Panc1 (cell line): Measurements from ENCODE around the gene SLC34A1.

Experiments
- SIN3A ChIP-seq: IDR thresholded peaks from 2 replicates; pipeline ENCODE4 v1.6.1; 2012; ENCODE audit warnings: low read depth, mild to moderate bottlenecking, low read length, moderate library complexity, borderline replicate concordance; ENCODE audit not compliant: insufficient read depth
- TF ChIP-seq, protein P1 (sequence below), 2 experiments: IDR thresholded peaks; 2 replicates each; pipeline ENCODE4 v1.6.1; 2011 to 2012; ENCODE audit warnings: low read depth in 2 of 2, control low read depth in 1 of 2, low read length in 1 of 2, mild to moderate bottlenecking in 1 of 2, moderate library complexity in 1 of 2; ENCODE audit not compliant: insufficient read depth in 1 of 2
- TF ChIP-seq, protein P2 (sequence below): fragments of 450-650 bp; IDR thresholded peaks from 2 replicates; pipeline ENCODE4 v1.5.1; 2017; ENCODE audit warnings: mild to moderate bottlenecking

DNA sequence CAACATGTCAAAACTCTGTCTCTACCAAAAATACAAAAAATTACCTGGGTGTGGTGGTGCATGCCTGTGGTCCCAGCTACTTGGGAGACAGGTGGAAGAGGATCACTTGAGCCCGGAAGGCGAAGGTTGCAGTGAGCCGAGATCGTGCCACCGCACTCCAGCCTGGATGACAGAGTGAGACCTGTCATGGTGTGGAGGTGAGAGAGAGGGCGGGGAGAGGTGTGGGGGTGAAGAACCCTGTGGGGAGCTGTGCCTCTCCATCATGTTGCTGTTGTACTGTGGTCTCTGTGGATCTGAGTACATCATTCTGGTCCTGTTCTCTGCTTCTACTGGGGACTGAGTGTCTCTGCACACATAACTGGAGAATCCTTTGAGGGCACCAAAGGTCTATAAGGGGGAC, 11.3 kb upstream of the SLC34A1 start:
- TF ChIP-seq, protein P1, sequence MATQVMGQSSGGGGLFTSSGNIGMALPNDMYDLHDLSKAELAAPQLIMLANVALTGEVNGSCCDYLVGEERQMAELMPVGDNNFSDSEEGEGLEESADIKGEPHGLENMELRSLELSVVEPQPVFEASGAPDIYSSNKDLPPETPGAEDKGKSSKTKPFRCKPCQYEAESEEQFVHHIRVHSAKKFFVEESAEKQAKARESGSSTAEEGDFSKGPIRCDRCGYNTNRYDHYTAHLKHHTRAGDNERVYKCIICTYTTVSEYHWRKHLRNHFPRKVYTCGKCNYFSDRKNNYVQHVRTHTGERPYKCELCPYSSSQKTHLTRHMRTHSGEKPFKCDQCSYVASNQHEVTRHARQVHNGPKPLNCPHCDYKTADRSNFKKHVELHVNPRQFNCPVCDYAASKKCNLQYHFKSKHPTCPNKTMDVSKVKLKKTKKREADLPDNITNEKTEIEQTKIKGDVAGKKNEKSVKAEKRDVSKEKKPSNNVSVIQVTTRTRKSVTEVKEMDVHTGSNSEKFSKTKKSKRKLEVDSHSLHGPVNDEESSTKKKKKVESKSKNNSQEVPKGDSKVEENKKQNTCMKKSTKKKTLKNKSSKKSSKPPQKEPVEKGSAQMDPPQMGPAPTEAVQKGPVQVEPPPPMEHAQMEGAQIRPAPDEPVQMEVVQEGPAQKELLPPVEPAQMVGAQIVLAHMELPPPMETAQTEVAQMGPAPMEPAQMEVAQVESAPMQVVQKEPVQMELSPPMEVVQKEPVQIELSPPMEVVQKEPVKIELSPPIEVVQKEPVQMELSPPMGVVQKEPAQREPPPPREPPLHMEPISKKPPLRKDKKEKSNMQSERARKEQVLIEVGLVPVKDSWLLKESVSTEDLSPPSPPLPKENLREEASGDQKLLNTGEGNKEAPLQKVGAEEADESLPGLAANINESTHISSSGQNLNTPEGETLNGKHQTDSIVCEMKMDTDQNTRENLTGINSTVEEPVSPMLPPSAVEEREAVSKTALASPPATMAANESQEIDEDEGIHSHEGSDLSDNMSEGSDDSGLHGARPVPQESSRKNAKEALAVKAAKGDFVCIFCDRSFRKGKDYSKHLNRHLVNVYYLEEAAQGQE (IDR thresholded peaks at IDR 0.05; ENCODE audit: insufficient read depth in 1 of 2, low read depth in 2 of 2, low read length in 1 of 2): no peak
- TF ChIP-seq, protein P2, sequence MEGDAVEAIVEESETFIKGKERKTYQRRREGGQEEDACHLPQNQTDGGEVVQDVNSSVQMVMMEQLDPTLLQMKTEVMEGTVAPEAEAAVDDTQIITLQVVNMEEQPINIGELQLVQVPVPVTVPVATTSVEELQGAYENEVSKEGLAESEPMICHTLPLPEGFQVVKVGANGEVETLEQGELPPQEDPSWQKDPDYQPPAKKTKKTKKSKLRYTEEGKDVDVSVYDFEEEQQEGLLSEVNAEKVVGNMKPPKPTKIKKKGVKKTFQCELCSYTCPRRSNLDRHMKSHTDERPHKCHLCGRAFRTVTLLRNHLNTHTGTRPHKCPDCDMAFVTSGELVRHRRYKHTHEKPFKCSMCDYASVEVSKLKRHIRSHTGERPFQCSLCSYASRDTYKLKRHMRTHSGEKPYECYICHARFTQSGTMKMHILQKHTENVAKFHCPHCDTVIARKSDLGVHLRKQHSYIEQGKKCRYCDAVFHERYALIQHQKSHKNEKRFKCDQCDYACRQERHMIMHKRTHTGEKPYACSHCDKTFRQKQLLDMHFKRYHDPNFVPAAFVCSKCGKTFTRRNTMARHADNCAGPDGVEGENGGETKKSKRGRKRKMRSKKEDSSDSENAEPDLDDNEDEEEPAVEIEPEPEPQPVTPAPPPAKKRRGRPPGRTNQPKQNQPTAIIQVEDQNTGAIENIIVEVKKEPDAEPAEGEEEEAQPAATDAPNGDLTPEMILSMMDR: no peak
- no peak for TF ChIP-seq SIN3A
